IPS-18a (cell line): ENCODE data around the gene OSBPL8.
"Not testable (repeated sequence)": the region's sequence is repeated elsewhere in the genome, so short reads cannot be mapped to it uniquely, and the experiment has no call there.

Source experiments
- H3K27ac ChIP-seq: one replicate; pipeline ENCODE4 v1.5.1; 2013; ENCODE audit warnings: low read length
- H3K27me3 ChIP-seq: one replicate; pipeline ENCODE4 v1.6.1; 2013; ENCODE audit warnings: mild to moderate bottlenecking, low read length; ENCODE audit not compliant: control insufficient read depth, insufficient read depth
- H3K36me3 ChIP-seq: one replicate; pipeline ENCODE4 v1.6.1; 2013; ENCODE audit warnings: low read depth, low read length; ENCODE audit not compliant: control insufficient read depth
- H3K4me1 ChIP-seq: one replicate; pipeline ENCODE4 v1.6.1; 2013; ENCODE audit warnings: low read depth, low read length; ENCODE audit not compliant: control insufficient read depth
- H3K4me3 ChIP-seq: one replicate; pipeline ENCODE4 v1.5.1; 2013; ENCODE audit warnings: low read length
- H3K9ac ChIP-seq: one replicate; pipeline ENCODE4 v1.6.1; 2013; ENCODE audit warnings: mild to moderate bottlenecking, low read length, moderate library complexity
- H3K9me3 ChIP-seq: one replicate; pipeline ENCODE4 v1.6.1; 2013; ENCODE audit warnings: low read depth, low read length; ENCODE audit not compliant: control insufficient read depth

OSBPL8 gene

GRCh38 chr12:76375470-76375869 is 184.1 kb downstream of the OSBPL8 start:
- H3K9me3 ChIP-seq = no peaks in the 10 kb centered on the region
- no peak overlapping the region for H3K4me3 ChIP-seq
- H3K9ac ChIP-seq = no peak overlapping the region
- no peak overlapping the region for H3K27ac ChIP-seq
- H3K36me3 ChIP-seq = peaks cover 21% of the 10 kb centered on the region
- no peaks in the 10 kb centered on the region for H3K27me3 ChIP-seq
- no peaks in the 10 kb centered on the region for H3K4me1 ChIP-seq

GRCh38 chr12:76374386-76375020 is 185.1 kb downstream of the OSBPL8 start:
- peaks cover 24% of the 10 kb centered on the region for H3K36me3 ChIP-seq
- H3K27ac ChIP-seq = no peak overlapping the region
- H3K9ac ChIP-seq = no peak overlapping the region
- no peaks in the 10 kb centered on the region for H3K4me1 ChIP-seq
- no peaks in the 10 kb centered on the region for H3K27me3 ChIP-seq
- no peak overlapping the region for H3K4me3 ChIP-seq
- no peaks in the 10 kb centered on the region for H3K9me3 ChIP-seq

- Histone ChIP-seq H3K27me3 (no peaks in the 10 kb centered on the region), H3K27ac (no peak overlapping the region), H3K9me3 (no peaks in the 10 kb centered on the region), H3K36me3 (peaks cover 27% of the 10 kb centered on the region), H3K4me1 (no peaks in the 10 kb centered on the region), H3K4me3 (no peak overlapping the region), H3K9ac (no peak overlapping the region)
Measured at GRCh38 chr12:76368230-76368629, 191.3 kb downstream of the OSBPL8 start.

GRCh38 chr12:76366163-76366562 is 193.4 kb downstream of the OSBPL8 start:
- H3K4me1 ChIP-seq = no peaks in the 10 kb centered on the region
- H3K9ac ChIP-seq = no peak overlapping the region
- peaks cover 27% of the 10 kb centered on the region for H3K36me3 ChIP-seq
- H3K27ac ChIP-seq = no peak overlapping the region
- H3K4me3 ChIP-seq = no peak overlapping the region
- H3K27me3 ChIP-seq = no peaks in the 10 kb centered on the region
- no peaks in the 10 kb centered on the region for H3K9me3 ChIP-seq

GRCh38 chr12:76364131-76364530 is 195.4 kb downstream of the OSBPL8 start:
- peaks cover 21% of the 10 kb centered on the region for H3K36me3 ChIP-seq
- not testable (repeated sequence) for H3K27me3 ChIP-seq, H3K4me3 ChIP-seq, H3K9ac ChIP-seq, H3K4me1 ChIP-seq, H3K27ac ChIP-seq, H3K9me3 ChIP-seq

GRCh38 chr12:76360316-76360715 is 199.3 kb downstream of the OSBPL8 start:
- H3K27ac ChIP-seq = no peak overlapping the region

GRCh38 chr12:76356071-76356470 is 203.5 kb downstream of the OSBPL8 start:
- Histone ChIP-seq H3K9me3 (no peaks in the 10 kb centered on the region), H3K27me3 (no peaks in the 10 kb centered on the region), H3K4me3 (no peak overlapping the region), H3K36me3 (peaks cover 10% of the 10 kb centered on the region), H3K9ac (no peak overlapping the region), H3K27ac (no peak overlapping the region), H3K4me1 (no peaks in the 10 kb centered on the region)

More at GRCh38 chr12:76360316-76360715, 199.3 kb downstream of the OSBPL8 start:
- Histone ChIP-seq H3K4me3 (no peak overlapping the region), H3K9me3 (no peaks in the 10 kb centered on the region), H3K9ac (no peak overlapping the region), H3K27me3 (no peaks in the 10 kb centered on the region), H3K4me1 (no peaks in the 10 kb centered on the region), H3K36me3 (peaks cover 12% of the 10 kb centered on the region)

GRCh38 chr12:76348079-76348901 is 211.3 kb downstream of the OSBPL8 start, which contains the start of gene BBS10:
Gene BBS10 (minus strand): TSS chr12:76348415. CDS start chr12:76348358, 57 bp downstream.
- H3K4me3 ChIP-seq = peak within 1 kb of the TSS; percentile 84

GRCh38 chr12:76346798-76347420 is 212.7 kb downstream of the OSBPL8 start:
- Histone ChIP-seq H3K9me3 (no peaks in the 10 kb centered on the region), H3K27me3 (no peaks in the 10 kb centered on the region), H3K27ac (no peak overlapping the region), H3K36me3 (no peaks in the 10 kb centered on the region), H3K4me3 (peak overlapping the region; percentile 84), H3K4me1 (no peaks in the 10 kb centered on the region), H3K9ac (no peak overlapping the region)

More at GRCh38 chr12:76348079-76348901, 211.3 kb downstream of the OSBPL8 start, which contains the start of gene BBS10:
- peak within 1 kb of the TSS; percentile 54 for H3K27ac ChIP-seq
- no peaks in the 10 kb centered on the region for H3K36me3 ChIP-seq
- no peaks in the 10 kb centered on the region for H3K4me1 ChIP-seq
- H3K9me3 ChIP-seq = no peaks in the 10 kb centered on the region
- H3K27me3 ChIP-seq = no peaks in the 10 kb centered on the region
- peak within 1 kb of the TSS; percentile 69 for H3K9ac ChIP-seq

- H3K4me1 ChIP-seq = no peaks in the 10 kb centered on the region
- no peak overlapping the region for H3K4me3 ChIP-seq
- H3K27me3 ChIP-seq = no peaks in the 10 kb centered on the region
- no peaks in the 10 kb centered on the region for H3K9me3 ChIP-seq
- H3K27ac ChIP-seq = no peak overlapping the region
- no peaks in the 10 kb centered on the region for H3K36me3 ChIP-seq
- no peak overlapping the region for H3K9ac ChIP-seq
Measured at GRCh38 chr12:76346236-76346635, 213.3 kb downstream of the OSBPL8 start.

GRCh38 chr12:76345569-76345968 is 214.0 kb downstream of the OSBPL8 start:
- Histone ChIP-seq H3K9ac (no peak overlapping the region), H3K9me3 (no peaks in the 10 kb centered on the region), H3K27me3 (no peaks in the 10 kb centered on the region), H3K4me1 (no peaks in the 10 kb centered on the region), H3K36me3 (no peaks in the 10 kb centered on the region), H3K4me3 (no peak overlapping the region), H3K27ac (no peak overlapping the region)
